ENCODE measurements around the gene FGFRL1.
"Not testable (repeated sequence)": the region's sequence is repeated elsewhere in the genome, so short reads cannot be mapped to it uniquely, and the experiment has no call there.

GRCh38 chr4:999240-999863 is 12.1 kb upstream of the FGFRL1 start:
- not testable (repeated sequence) for TF ChIP-seq CTCF (conservative IDR thresholded peaks at IDR 0.05 in 1 of 2, IDR thresholded peaks at IDR 0.05 in 1 of 2; ENCODE audit: low read depth in 1 of 2, low read length in 2 of 2)
- TF ChIP-seq EZH2 (IDR thresholded peaks at IDR 0.05; ENCODE audit: low read length, missing control alignments), result peak; percentile 45

Data from fibroblast of lung (primary cell).